Right cardiac atrium (tissue), 5 donors: ENCODE results near the gene FADS3. TPM values are rescaled to one million over a fixed set of nuclear protein-coding genes. Genes with fewer than 3 reads are reported as not detected.

Source experiments
- ATAC-seq, 2 donors: fragments of 200-7000 bp; cut with Tn5 transposase; one replicate each; pipeline versions ENCODE4 v1.8.0 to v1.9.1; 2020; ENCODE audit warnings: moderate library complexity in 2 of 2, mild to moderate bottlenecking in 1 of 2
- DNase-seq, 3 donors: peaks; one replicate each; pipeline ENCODE4 v3.0.0-alpha.2; 2020
- H3K27ac ChIP-seq: one replicate; pipeline ENCODE4 v1.5.1; 2013; ENCODE audit warnings: mild to moderate bottlenecking, low read length, control low read depth, moderate library complexity
- H3K27me3 ChIP-seq: one replicate; pipeline ENCODE4 v1.6.1; 2013; ENCODE audit not compliant: control insufficient read depth, insufficient read depth
- H3K4me1 ChIP-seq: one replicate; pipeline ENCODE4 v1.6.1; 2013; ENCODE audit warnings: low read length; ENCODE audit not compliant: control insufficient read depth, insufficient read depth
- H3K4me3 ChIP-seq: one replicate; pipeline ENCODE4 v1.5.1; 2013; ENCODE audit warnings: low read length, control low read depth
- H3K9me3 ChIP-seq: one replicate; pipeline ENCODE4 v1.6.1; 2013; ENCODE audit warnings: low read length; ENCODE audit not compliant: control insufficient read depth
- WGBS: extraction: QIAGEN DNeasy Blood & Tissue Kit; methylation state at CpG from one replicate; pipeline ENCODE4 v1.1.7; 2013; 5-methylcytosine and 5-hydroxymethylcytosine counted together
- intact Hi-C, 4 donors: fragments of 100-400 bp; cut with DNase I; formaldehyde crosslinking; loops; one replicate each; pipeline versions ENCODE4 v1.11.0 to v1.14.0; 2022 to 2023
- microRNA-seq, 2 donors: library from miRNA; unstranded; fragments of <30 nt; microRNA quantifications; one replicate each; pipeline ENCODE4 v1.2.0, GENCODE V29; 2020 to 2021
- polyA plus RNA-seq: library from polyadenylated mRNA; stranded (reverse); fragments of 200-250 nt; gene quantifications from one replicate; pipeline ENCODE4 v1.2.3, GENCODE V29; 2013
- total RNA-seq, 4 donors: library from RNA; stranded (reverse); fragmentation: NEBNext Ultra II Directional; extraction: Animal tissue kit (Norgen Biotek cat#: 25700); gene quantifications; one replicate each; pipeline ENCODE4 v1.2.1, GENCODE V29; 2021
- donor health status: healthy with polysubstance abuse.
- donor health status: DM: no; HTN: yes; CAD: no.
- donor health status: DM: no; HTN: no; CAD: no.
- donor health status: DM: no; HTN: yes; CAD: no; lungs with severe emphysema.
- donor health status: DM: yes; HTN: yes; CAD: no.

FADS3 gene
- total and polyA plus RNA-seq, 5 donors, result 37.5 to 50.1 (median 43.1) TPM

GRCh38 chr11:61832207-61832606 is 59.1 kb downstream of the FADS3 start:
- Histone ChIP-seq H3K4me3 (no peak overlapping the region), H3K9me3 (no peaks in the 10 kb centered on the region), H3K27ac (no peak overlapping the region), H3K27me3 (no peaks in the 10 kb centered on the region), H3K4me1 (peaks cover 18% of the 10 kb centered on the region)
- intact Hi-C loops, result no loop called here
- DNase-seq, result no peak
- WGBS, result 92% methylated on average over 4 of the region's 4 CpGs
- ATAC-seq, result no peak

GRCh38 chr11:61830237-61831105 is 60.9 kb downstream of the FADS3 start:
- Histone ChIP-seq H3K9me3 (no peaks in the 10 kb centered on the region), H3K4me3 (no peak overlapping the region), H3K27me3 (no peaks in the 10 kb centered on the region), H3K4me1 (peaks cover 18% of the 10 kb centered on the region), H3K27ac (no peak overlapping the region)
- WGBS, result 43% methylated on average over 8 of the region's 8 CpGs
- DNase-seq, result no peak
- no peak for ATAC-seq
- intact Hi-C loops, result no loop called here

GRCh38 chr11:61829806-61830205 is 61.5 kb downstream of the FADS3 start:
- Histone ChIP-seq H3K4me1 (peaks cover 18% of the 10 kb centered on the region), H3K9me3 (no peaks in the 10 kb centered on the region), H3K4me3 (peak overlapping the region; percentile 65), H3K27me3 (no peaks in the 10 kb centered on the region), H3K27ac (peak overlapping the region; percentile 54)
- WGBS, result 75% methylated on average over 4 of the region's 4 CpGs
- ATAC-seq (no peak), DNase-seq (no peak)
- intact Hi-C loops, result no loop called here

DNA sequence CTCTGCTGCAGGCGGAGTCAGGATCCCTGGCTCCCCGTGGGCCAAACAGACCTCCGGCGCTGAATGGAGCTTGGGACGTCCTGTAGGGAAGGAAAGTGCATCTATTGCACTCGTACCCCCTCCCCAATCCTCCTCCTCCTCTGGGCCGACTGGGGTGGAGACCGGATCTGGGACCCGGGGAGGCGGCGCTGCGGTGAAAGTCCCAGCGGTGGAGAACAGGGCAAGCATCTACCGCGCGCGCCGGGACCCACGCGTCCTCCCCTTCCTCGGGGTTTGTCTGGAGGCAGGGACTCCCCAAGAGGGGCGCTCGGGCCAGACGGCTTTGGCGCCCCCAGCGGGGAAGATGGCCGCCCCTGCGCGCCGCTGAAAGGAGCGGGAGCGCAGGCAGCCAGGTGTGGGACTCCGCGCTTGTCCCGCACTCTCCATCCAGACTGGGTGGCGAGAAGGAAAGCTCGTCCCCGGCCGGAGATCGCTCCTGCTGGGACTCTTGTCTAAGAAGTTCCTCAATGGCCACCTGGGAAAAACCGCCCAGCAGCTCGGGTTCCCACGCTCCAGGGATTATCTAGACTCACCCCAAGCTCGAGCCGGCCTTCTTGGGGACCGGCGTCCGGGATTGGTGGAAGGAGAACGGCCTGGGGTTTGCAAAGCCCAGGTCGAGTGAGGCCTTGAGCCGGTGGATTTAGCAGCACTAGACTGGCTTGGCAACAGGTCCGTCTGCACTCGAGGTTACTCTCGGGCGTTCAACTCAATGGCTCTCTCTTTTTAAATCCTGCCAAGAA is 62.5 kb downstream of the FADS3 start:
- H3K27ac ChIP-seq, result peak overlapping the region; percentile 54
- no peaks in the 10 kb centered on the region for H3K9me3 ChIP-seq
- peak overlapping the region; percentile 65 for H3K4me3 ChIP-seq
- H3K27me3 ChIP-seq, result no peaks in the 10 kb centered on the region
- peak; percentile 34 to 36 for ATAC-seq
- WGBS, result 1% methylated on average over 55 of the region's 55 CpGs
- intact Hi-C loops, result no loop called here
- peaks cover 12% of the 10 kb centered on the region for H3K4me1 ChIP-seq
- peak; percentile 41 to 80 (median 79) for DNase-seq

- intact Hi-C loops, result no loop called here
- Histone ChIP-seq H3K27me3 (no peaks in the 10 kb centered on the region), H3K4me1 (peaks cover 10% of the 10 kb centered on the region), H3K4me3 (peak overlapping the region; percentile 65), H3K9me3 (no peaks in the 10 kb centered on the region), H3K27ac (peak overlapping the region; percentile 54)
- no peak for ATAC-seq
- peak in 1 of 3 donors; percentile 26 for DNase-seq
- under 1% methylated on average over 16 of the region's 16 CpGs for WGBS
These were observed 63.0 kb downstream of the FADS3 start for GRCh38 chr11:61828379-61828628.

GRCh38 chr11:61827571-61828378 is 63.6 kb downstream of the FADS3 start, which contains the start of gene FADS2:
FADS2 (plus strand) TSS chr11:61828300; CDS start chr11:61828391, 91 bp downstream.
- intact Hi-C loops, result no loop called here
- Histone ChIP-seq H3K27ac (peak within 1 kb of the TSS; percentile 72), H3K27me3 (no peaks in the 10 kb centered on the region), H3K4me1 (peaks cover 8% of the 10 kb centered on the region), H3K4me3 (peak within 1 kb of the TSS; percentile 65), H3K9me3 (no peaks in the 10 kb centered on the region)
- WGBS, result under 1% methylated on average over 83 of the region's 83 CpGs
- peak; percentile 91 to 93 for ATAC-seq
- peak; percentile 96 to 98 (median 97) for DNase-seq

GRCh38 chr11:61826930-61827570 is 64.3 kb downstream of the FADS3 start:
- Histone ChIP-seq H3K4me3 (peak overlapping the region; percentile 65), H3K4me1 (peaks cover 6% of the 10 kb centered on the region), H3K27me3 (no peaks in the 10 kb centered on the region), H3K27ac (peak overlapping the region; percentile 72), H3K9me3 (no peaks in the 10 kb centered on the region)
- intact Hi-C loops, result no loop called here
- WGBS, result 13% methylated on average over 23 of the region's 23 CpGs
- ATAC-seq, result peak in 1 of 2 donors; percentile 2
- DNase-seq, result no peak

Small RNA genes within 50 kb of the gene (microRNA-seq; reads per million reads assigned to microRNA genes)
- 1.1 to 2.5 reads per million in 2 donors for gene MIR6746

Other genes starting within 250 kb of the FADS3 start
- 1 to 10 TPM; 4.1 to 7.2 (median 6.1) TPM for gene DAGLA, start 211.2 kb downstream of the FADS3 start, total RNA-seq
- 3.7 TPM for gene DAGLA, start 211.2 kb downstream of the FADS3 start, polyA plus RNA-seq
- 1 to 10 TPM in 3 of 4 donors, under 1 TPM in 1; 0.62 to 1.9 (median 1.4) TPM for gene MYRF, start 138.9 kb downstream of the FADS3 start, total RNA-seq
- 0.70 TPM for gene MYRF, start 138.9 kb downstream of the FADS3 start, polyA plus RNA-seq
- gene TMEM258, start 98.9 kb downstream of the FADS3 start, total RNA-seq, result 100 to 1,000 TPM; 107 to 113 (median 111) TPM
- gene TMEM258, start 98.9 kb downstream of the FADS3 start, polyA plus RNA-seq, result 170 TPM
- gene FEN1, start 98.6 kb downstream of the FADS3 start, total RNA-seq, result 1 to 10 TPM; 4.6 to 5.4 (median 5.1) TPM
- 4.6 TPM for gene FEN1, start 98.6 kb downstream of the FADS3 start, polyA plus RNA-seq
- gene FADS1, start 74.5 kb downstream of the FADS3 start, total RNA-seq, result 10 to 100 TPM; 41.3 to 45.7 (median 43.3) TPM
- gene FADS1, start 74.5 kb downstream of the FADS3 start, polyA plus RNA-seq, result 27.6 TPM
- gene FADS2, start 63.2 kb downstream of the FADS3 start, total RNA-seq, result 10 to 100 TPM; 16.4 to 38.1 (median 31.1) TPM
- 30.6 TPM for gene FADS2, start 63.2 kb downstream of the FADS3 start, polyA plus RNA-seq
- 10 to 100 TPM; 12.0 to 18.9 (median 14.9) TPM for gene RAB3IL1, start 26.0 kb upstream of the FADS3 start, total RNA-seq
- 9.7 TPM for gene RAB3IL1, start 26.0 kb upstream of the FADS3 start, polyA plus RNA-seq
- 1 to 10 TPM; 2.9 to 4.6 (median 3.2) TPM for gene BEST1, start 58.8 kb upstream of the FADS3 start, total RNA-seq
- gene BEST1, start 58.8 kb upstream of the FADS3 start, polyA plus RNA-seq, result 4.6 TPM
- 1,000 to 10,000 TPM; 2,632 to 3,447 (median 3,097) TPM for gene FTH1, start 76.1 kb upstream of the FADS3 start, total RNA-seq
- 3,090 TPM for gene FTH1, start 76.1 kb upstream of the FADS3 start, polyA plus RNA-seq
- 10 to 100 TPM; 15.1 to 24.4 (median 19.7) TPM for gene INCENP, start 232.5 kb upstream of the FADS3 start, total RNA-seq
- gene INCENP, start 232.5 kb upstream of the FADS3 start, polyA plus RNA-seq, result 3.6 TPM